Dedifferentiated amniotic fluid mesenchymal stem cell (primary cell): ENCODE data around the gene IFT80.
A peak's percentile ranks its signal among the peaks of the same experiment; 100 is the strongest.

Experiments used
- DNase-seq: peaks from one replicate; pipeline ENCODE4 v3.0.0-alpha.2; 2016; ENCODE audit errors: extremely low spot score

IFT80 gene

GRCh38 chr3:160399125-160400029, at the start of gene IFT80, which contains the start of gene SMC4:
TSS of gene IFT80 (minus strand) at chr3:160399225. CDS start at chr3:160384600, 14,625 bp downstream.
TSS of gene SMC4 (plus strand) at chr3:160399650. CDS start at chr3:160400827, 1,177 bp downstream.
- peak; percentile 97 for DNase-seq

GRCh38 chr3:160447544-160447943, 48.5 kb upstream of the IFT80 start:
- DNase-seq: no peak

- DNase-seq: no peak
Measured at GRCh38 chr3:160446522-160447056, 47.6 kb upstream of the IFT80 start.

GRCh38 chr3:160445854-160446253, 46.8 kb upstream of the IFT80 start:
- no peak for DNase-seq

- no peak for DNase-seq
Measured at GRCh38 chr3:160444411-160444810, 45.4 kb upstream of the IFT80 start.

- no peak for DNase-seq
Measured at GRCh38 chr3:160440687-160441086, 41.7 kb upstream of the IFT80 start.

GRCh38 chr3:160437083-160437455, 38.0 kb upstream of the IFT80 start:
- no peak for DNase-seq

GRCh38 chr3:160435747-160436146, 36.7 kb upstream of the IFT80 start:
- DNase-seq: no peak

GRCh38 chr3:160435095-160435494, 36.1 kb upstream of the IFT80 start:
- no peak for DNase-seq

- DNase-seq: peak; percentile 61
Measured at GRCh38 chr3:160434071-160434470, 35.0 kb upstream of the IFT80 start.

- DNase-seq: no peak
Measured at GRCh38 chr3:160427832-160428424, 28.9 kb upstream of the IFT80 start.

GRCh38 chr3:160417311-160417710, 18.3 kb upstream of the IFT80 start:
- DNase-seq: no peak

- peak; percentile 74 for DNase-seq
Measured at GRCh38 chr3:160413613-160414248, 14.7 kb upstream of the IFT80 start.

GRCh38 chr3:160412477-160412876, 13.5 kb upstream of the IFT80 start:
- DNase-seq: no peak

- DNase-seq: no peak
Measured at GRCh38 chr3:160409812-160410610, 11.0 kb upstream of the IFT80 start.

GRCh38 chr3:160403796-160404470, 4.9 kb upstream of the IFT80 start:
- no peak for DNase-seq

- no peak for DNase-seq
Measured at GRCh38 chr3:160403028-160403545, 4.1 kb upstream of the IFT80 start.

- DNase-seq: no peak
Measured at GRCh38 chr3:160402221-160403027, 3.4 kb upstream of the IFT80 start.

- peak; percentile 54 for DNase-seq
Measured at GRCh38 chr3:160401291-160402095, 2.5 kb upstream of the IFT80 start.
